MM.1S (cell line): ENCODE data around the gene WDR64.

ENCODE experiments used
- EZH2 ChIP-seq: fragments of 300-600 bp; sonication (generic); optimal IDR thresholded peaks from 2 replicates; pipeline ENCODE3; 2017; ENCODE audit warnings: low read depth, mild to moderate bottlenecking, antibody characterized with exemption, low read length, mixed read lengths
- EZH2phosphoT487 ChIP-seq: fragments of 300-600 bp; sonication (generic); IDR thresholded peaks from 2 replicates; pipeline ENCODE4 v1.6.1; 2018; ENCODE audit warnings: antibody characterized with exemption, low read length
- TF ChIP-seq, protein P1 (sequence below): fragments of 300-600 bp; sonication (generic); IDR thresholded peaks from 2 replicates; pipeline ENCODE4 v1.5.1; 2016; ENCODE audit warnings: antibody characterized with exemption, low read length, mixed read lengths

DNA sequence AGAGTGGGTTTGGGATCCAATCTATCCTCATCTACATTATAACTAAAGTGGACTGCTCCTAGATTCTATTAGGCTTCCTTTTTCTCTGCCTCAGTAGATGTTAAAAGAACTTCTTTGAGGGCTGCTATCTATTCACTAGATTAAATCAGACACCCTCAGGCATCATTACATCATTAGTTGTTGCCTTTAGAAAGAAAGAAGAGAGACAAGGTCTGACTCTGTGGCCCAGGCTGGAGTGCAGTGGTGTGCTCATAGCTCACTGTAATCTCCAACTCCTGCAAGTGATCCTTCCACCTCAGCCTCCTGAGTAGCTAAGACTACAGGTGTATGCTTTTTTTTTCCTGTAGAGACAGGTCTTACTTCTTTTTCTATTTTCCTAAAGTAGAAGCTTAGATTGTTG is 124.8 kb downstream of the WDR64 start:
- no peak for TF ChIP-seq EZH2phosphoT487
- TF ChIP-seq, protein P1, sequence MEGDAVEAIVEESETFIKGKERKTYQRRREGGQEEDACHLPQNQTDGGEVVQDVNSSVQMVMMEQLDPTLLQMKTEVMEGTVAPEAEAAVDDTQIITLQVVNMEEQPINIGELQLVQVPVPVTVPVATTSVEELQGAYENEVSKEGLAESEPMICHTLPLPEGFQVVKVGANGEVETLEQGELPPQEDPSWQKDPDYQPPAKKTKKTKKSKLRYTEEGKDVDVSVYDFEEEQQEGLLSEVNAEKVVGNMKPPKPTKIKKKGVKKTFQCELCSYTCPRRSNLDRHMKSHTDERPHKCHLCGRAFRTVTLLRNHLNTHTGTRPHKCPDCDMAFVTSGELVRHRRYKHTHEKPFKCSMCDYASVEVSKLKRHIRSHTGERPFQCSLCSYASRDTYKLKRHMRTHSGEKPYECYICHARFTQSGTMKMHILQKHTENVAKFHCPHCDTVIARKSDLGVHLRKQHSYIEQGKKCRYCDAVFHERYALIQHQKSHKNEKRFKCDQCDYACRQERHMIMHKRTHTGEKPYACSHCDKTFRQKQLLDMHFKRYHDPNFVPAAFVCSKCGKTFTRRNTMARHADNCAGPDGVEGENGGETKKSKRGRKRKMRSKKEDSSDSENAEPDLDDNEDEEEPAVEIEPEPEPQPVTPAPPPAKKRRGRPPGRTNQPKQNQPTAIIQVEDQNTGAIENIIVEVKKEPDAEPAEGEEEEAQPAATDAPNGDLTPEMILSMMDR, result no peak
- TF ChIP-seq EZH2, result no peak
